ENCODE data around the gene MORN3. TPM values are rescaled to one million over a fixed set of nuclear protein-coding genes. Genes with fewer than 3 reads are reported as not detected.

The MORN3 gene
- polyA plus RNA-seq, 2 of the 4 experiments (the other 2 are of a cell fraction), result 0.17 to 0.47 TPM

DNA sequence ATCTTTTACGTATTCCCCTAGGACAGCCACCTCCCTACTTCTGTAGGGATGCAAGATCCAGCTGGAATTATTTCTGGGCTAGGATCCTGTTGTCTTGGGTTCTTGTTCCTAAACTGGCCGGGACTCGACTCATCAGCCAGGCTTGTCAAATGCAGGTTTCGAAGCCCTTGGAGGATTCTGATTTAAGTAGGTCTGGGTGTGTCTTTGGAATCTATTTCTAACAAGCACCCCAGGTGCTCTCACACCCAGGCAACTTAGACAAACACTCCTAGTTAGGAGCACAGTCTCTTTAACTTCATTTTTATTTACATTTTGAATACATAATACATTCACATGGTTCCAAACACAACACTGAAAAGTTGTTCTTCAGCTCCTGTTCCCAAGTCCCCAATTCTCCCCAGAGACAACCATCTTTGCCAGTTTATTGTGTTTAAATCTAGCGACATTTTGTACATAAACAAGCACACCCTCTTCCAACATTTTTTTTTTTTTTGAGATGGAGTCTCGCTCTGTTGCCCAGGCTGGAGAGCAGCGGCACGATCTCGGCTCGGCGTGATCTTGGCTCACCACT lies 20.9 kb downstream of the MORN3 start:
- 90% methylated on average over 11 of the region's 11 CpGs for WGBS (ENCODE audit: missing lambda C conversion rate)
- Histone ChIP-seq H3K27ac (no peak overlapping the region), H3K9me3 (no peaks in the 10 kb centered on the region), H3K4me3 (no peak overlapping the region), H3K4me1 (no peaks in the 10 kb centered on the region), H3K4me2 (no peak overlapping the region)
- no peak for FAIRE-seq
- TF ChIP-seq RAD21 (conservative IDR thresholded peaks at IDR 0.05 in 1 of 2, IDR thresholded peaks at IDR 0.05 in 1 of 2), result no peak
- TF ChIP-seq, protein P1, sequence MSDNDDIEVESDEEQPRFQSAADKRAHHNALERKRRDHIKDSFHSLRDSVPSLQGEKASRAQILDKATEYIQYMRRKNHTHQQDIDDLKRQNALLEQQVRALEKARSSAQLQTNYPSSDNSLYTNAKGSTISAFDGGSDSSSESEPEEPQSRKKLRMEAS (IDR thresholded peaks at IDR 0.05), result no peak
- TF ChIP-seq EHF (CRISPR knock-in tag; IDR thresholded peaks at IDR 0.05), result no peak
- no peak for TF ChIP-seq BHLHE40 (IDR thresholded peaks at IDR 0.05; ENCODE audit: low read depth, low read length)
- TF ChIP-seq, protein P2, sequence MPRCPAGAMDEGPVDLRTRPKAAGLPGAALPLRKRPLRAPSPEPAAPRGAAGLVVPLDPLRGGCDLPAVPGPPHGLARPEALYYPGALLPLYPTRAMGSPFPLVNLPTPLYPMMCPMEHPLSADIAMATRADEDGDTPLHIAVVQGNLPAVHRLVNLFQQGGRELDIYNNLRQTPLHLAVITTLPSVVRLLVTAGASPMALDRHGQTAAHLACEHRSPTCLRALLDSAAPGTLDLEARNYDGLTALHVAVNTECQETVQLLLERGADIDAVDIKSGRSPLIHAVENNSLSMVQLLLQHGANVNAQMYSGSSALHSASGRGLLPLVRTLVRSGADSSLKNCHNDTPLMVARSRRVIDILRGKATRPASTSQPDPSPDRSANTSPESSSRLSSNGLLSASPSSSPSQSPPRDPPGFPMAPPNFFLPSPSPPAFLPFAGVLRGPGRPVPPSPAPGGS (IDR thresholded peaks at IDR 0.05), result no peak
- no peak for TF ChIP-seq RNF2 (IDR thresholded peaks at IDR 0.05; ENCODE audit: borderline replicate concordance, low read depth)
- TF ChIP-seq EP300 (IDR thresholded peaks at IDR 0.05), result no peak
- no peak for TF ChIP-seq JUN (IDR thresholded peaks at IDR 0.05)
- TF ChIP-seq, protein P3, sequence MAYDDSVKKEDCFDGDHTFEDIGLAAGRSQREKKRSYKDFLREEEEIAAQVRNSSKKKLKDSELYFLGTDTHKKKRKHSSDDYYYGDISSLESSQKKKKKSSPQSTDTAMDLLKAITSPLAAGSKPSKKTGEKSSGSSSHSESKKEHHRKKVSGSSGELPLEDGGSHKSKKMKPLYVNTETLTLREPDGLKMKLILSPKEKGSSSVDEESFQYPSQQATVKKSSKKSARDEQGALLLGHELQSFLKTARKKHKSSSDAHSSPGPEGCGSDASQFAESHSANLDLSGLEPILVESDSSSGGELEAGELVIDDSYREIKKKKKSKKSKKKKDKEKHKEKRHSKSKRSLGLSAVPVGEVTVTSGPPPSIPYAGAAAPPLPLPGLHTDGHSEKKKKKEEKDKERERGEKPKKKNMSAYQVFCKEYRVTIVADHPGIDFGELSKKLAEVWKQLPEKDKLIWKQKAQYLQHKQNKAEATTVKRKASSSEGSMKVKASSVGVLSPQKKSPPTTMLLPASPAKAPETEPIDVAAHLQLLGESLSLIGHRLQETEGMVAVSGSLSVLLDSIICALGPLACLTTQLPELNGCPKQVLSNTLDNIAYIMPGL (CRISPR knock-in tag; IDR thresholded peaks at IDR 0.05; ENCODE audit: borderline replicate concordance), result no peak
- TF ChIP-seq, protein P4, sequence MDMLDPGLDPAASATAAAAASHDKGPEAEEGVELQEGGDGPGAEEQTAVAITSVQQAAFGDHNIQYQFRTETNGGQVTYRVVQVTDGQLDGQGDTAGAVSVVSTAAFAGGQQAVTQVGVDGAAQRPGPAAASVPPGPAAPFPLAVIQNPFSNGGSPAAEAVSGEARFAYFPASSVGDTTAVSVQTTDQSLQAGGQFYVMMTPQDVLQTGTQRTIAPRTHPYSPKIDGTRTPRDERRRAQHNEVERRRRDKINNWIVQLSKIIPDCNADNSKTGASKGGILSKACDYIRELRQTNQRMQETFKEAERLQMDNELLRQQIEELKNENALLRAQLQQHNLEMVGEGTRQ (IDR thresholded peaks at IDR 0.05), result no peak
- no peak for TF ChIP-seq KDM1A (IDR thresholded peaks at IDR 0.05; ENCODE audit: low read depth)
- TF ChIP-seq, protein P5, sequence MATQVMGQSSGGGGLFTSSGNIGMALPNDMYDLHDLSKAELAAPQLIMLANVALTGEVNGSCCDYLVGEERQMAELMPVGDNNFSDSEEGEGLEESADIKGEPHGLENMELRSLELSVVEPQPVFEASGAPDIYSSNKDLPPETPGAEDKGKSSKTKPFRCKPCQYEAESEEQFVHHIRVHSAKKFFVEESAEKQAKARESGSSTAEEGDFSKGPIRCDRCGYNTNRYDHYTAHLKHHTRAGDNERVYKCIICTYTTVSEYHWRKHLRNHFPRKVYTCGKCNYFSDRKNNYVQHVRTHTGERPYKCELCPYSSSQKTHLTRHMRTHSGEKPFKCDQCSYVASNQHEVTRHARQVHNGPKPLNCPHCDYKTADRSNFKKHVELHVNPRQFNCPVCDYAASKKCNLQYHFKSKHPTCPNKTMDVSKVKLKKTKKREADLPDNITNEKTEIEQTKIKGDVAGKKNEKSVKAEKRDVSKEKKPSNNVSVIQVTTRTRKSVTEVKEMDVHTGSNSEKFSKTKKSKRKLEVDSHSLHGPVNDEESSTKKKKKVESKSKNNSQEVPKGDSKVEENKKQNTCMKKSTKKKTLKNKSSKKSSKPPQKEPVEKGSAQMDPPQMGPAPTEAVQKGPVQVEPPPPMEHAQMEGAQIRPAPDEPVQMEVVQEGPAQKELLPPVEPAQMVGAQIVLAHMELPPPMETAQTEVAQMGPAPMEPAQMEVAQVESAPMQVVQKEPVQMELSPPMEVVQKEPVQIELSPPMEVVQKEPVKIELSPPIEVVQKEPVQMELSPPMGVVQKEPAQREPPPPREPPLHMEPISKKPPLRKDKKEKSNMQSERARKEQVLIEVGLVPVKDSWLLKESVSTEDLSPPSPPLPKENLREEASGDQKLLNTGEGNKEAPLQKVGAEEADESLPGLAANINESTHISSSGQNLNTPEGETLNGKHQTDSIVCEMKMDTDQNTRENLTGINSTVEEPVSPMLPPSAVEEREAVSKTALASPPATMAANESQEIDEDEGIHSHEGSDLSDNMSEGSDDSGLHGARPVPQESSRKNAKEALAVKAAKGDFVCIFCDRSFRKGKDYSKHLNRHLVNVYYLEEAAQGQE (IDR thresholded peaks at IDR 0.05), result no peak
- TF ChIP-seq HEYL (CRISPR knock-in tag; IDR thresholded peaks at IDR 0.05), result no peak
- no peak for TF ChIP-seq POLR2A (IDR thresholded peaks at IDR 0.05; ENCODE audit: low read length)
- TF ChIP-seq ESRRA (IDR thresholded peaks at IDR 0.05; ENCODE audit: borderline replicate concordance, low read length), result no peak
- no peak for TF ChIP-seq MAZ (IDR thresholded peaks at IDR 0.05; ENCODE audit: borderline replicate concordance, low read depth, low read length)
- TF ChIP-seq CHD2 (IDR thresholded peaks at IDR 0.05; ENCODE audit: low read length, partially characterized antibody), result no peak
- TF ChIP-seq ZNF302 (CRISPR knock-in tag; IDR thresholded peaks at IDR 0.05), result no peak
- TF ChIP-seq, protein P6, sequence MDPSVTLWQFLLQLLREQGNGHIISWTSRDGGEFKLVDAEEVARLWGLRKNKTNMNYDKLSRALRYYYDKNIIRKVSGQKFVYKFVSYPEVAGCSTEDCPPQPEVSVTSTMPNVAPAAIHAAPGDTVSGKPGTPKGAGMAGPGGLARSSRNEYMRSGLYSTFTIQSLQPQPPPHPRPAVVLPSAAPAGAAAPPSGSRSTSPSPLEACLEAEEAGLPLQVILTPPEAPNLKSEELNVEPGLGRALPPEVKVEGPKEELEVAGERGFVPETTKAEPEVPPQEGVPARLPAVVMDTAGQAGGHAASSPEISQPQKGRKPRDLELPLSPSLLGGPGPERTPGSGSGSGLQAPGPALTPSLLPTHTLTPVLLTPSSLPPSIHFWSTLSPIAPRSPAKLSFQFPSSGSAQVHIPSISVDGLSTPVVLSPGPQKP (IDR thresholded peaks at IDR 0.05; ENCODE audit: low read depth, low read length), result no peak
- TF ChIP-seq GATA3 (IDR thresholded peaks at IDR 0.05; ENCODE audit: borderline replicate concordance), result no peak
- no peak for DNase-seq (ENCODE audit: low read depth in 1 of 2, low spot score in 1 of 2)
- CTCF ChIA-PET, result interaction anchor here (0.9 to 1.4 kb wide), 5 partner anchors 20 to 146 kb away, joined by 3 to 5 read pairs (median 3); partner anchors contain the start of genes MORN3, ORAI1 and RHOF
- no peak for ATAC-seq
- POLR2A ChIA-PET, result no interaction called here
